NCI-H2171 treated with DMSO at 0.1 percent for 48 hours (cell line): Measurements from ENCODE around the gene CDCA4.

Experiments used
- DNase-seq: peaks from one replicate; lab custom pipeline; 2025; lab: John Stamatoyannopoulos, UW

The CDCA4 gene

GRCh38 chr14:105013150-105013785 lies 7.6 kb downstream of the CDCA4 start:
- peak; percentile 62 for DNase-seq

- no peak for DNase-seq
Measured at GRCh38 chr14:105012171-105012985, 8.5 kb downstream of the CDCA4 start.

- no peak for DNase-seq
Measured at GRCh38 chr14:105011312-105011990, 9.4 kb downstream of the CDCA4 start.

GRCh38 chr14:105010891-105011291 lies 10.0 kb downstream of the CDCA4 start:
- no peak for DNase-seq

- no peak for DNase-seq
Measured at GRCh38 chr14:105010106-105010505, 10.8 kb downstream of the CDCA4 start.

GRCh38 chr14:105007593-105008264 lies 13.2 kb downstream of the CDCA4 start:
- no peak for DNase-seq

GRCh38 chr14:105006831-105007592 lies 13.9 kb downstream of the CDCA4 start:
- no peak for DNase-seq

GRCh38 chr14:105005929-105006830 lies 14.7 kb downstream of the CDCA4 start:
- DNase-seq: no peak

- DNase-seq: no peak
Measured at GRCh38 chr14:105005329-105005928, 15.5 kb downstream of the CDCA4 start.

- DNase-seq: peak; percentile 95
Measured at GRCh38 chr14:104999361-104999760, 21.5 kb downstream of the CDCA4 start.

- peak; percentile 88 for DNase-seq
Measured at GRCh38 chr14:104998801-104999200, 22.1 kb downstream of the CDCA4 start.

- DNase-seq: no peak
Measured at GRCh38 chr14:104996483-104996882, 24.4 kb downstream of the CDCA4 start.

- no peak for DNase-seq
Measured at GRCh38 chr14:104996032-104996431, 24.9 kb downstream of the CDCA4 start.

GRCh38 chr14:104994978-104995377 lies 25.9 kb downstream of the CDCA4 start:
- no peak for DNase-seq

GRCh38 chr14:104993808-104994591 lies 26.9 kb downstream of the CDCA4 start:
- peak; percentile 60 for DNase-seq

GRCh38 chr14:104993306-104993705 lies 27.6 kb downstream of the CDCA4 start:
- DNase-seq: peak; percentile 75

- no peak for DNase-seq
Measured at GRCh38 chr14:104992501-104992900, 28.4 kb downstream of the CDCA4 start.

- DNase-seq: no peak
Measured at GRCh38 chr14:104991896-104992230, 29.0 kb downstream of the CDCA4 start.

- DNase-seq: no peak
Measured at GRCh38 chr14:104989951-104990303, 31.0 kb downstream of the CDCA4 start.
